Measurements from ENCODE around the gene PDGFD.

PDGFD gene

GRCh38 chr11:104164028-104164520, at the start of gene PDGFD:
TSS of gene PDGFD (minus strand) at chr11:104164147.
- intact Hi-C loops (cut with DNase I), result no loop called here
- DNase-seq, result peak in 9 of 10 donors; percentile 10 to 89 (median 24)

GRCh38 chr11:104206936-104207335, 43.0 kb upstream of the PDGFD start:
- no peak for DNase-seq
- intact Hi-C loops (cut with DNase I), result no loop called here

- no peak for DNase-seq
These were observed 41.9 kb upstream of the PDGFD start for GRCh38 chr11:104205838-104206237.

GRCh38 chr11:104200688-104201087, 36.7 kb upstream of the PDGFD start:
- no peak for DNase-seq
- intact Hi-C loops (cut with DNase I), result no loop called here

More at GRCh38 chr11:104205838-104206237, 41.9 kb upstream of the PDGFD start:
- intact Hi-C loops (cut with DNase I), result no loop called here

- DNase-seq, result no peak
- intact Hi-C loops (cut with DNase I), result no loop called here
These were observed 35.1 kb upstream of the PDGFD start for GRCh38 chr11:104199053-104199452.

- intact Hi-C loops (cut with DNase I), result no loop called here
- DNase-seq, result no peak
These were observed 34.6 kb upstream of the PDGFD start for GRCh38 chr11:104198576-104198975.

GRCh38 chr11:104191124-104191523, 27.2 kb upstream of the PDGFD start:
- intact Hi-C loops (cut with DNase I), result no loop called here
- no peak for DNase-seq

- no peak for DNase-seq
- intact Hi-C loops (cut with DNase I), result no loop called here
These were observed 19.6 kb upstream of the PDGFD start for GRCh38 chr11:104183593-104183992.

GRCh38 chr11:104175769-104176168, 11.8 kb upstream of the PDGFD start:
- intact Hi-C loops (cut with DNase I), result no loop called here
- DNase-seq, result no peak

- intact Hi-C loops (cut with DNase I), result no loop called here
- no peak for DNase-seq
These were observed 5.1 kb upstream of the PDGFD start for GRCh38 chr11:104169091-104169490.

GRCh38 chr11:104165014-104165413, 1.1 kb upstream of the PDGFD start:
- intact Hi-C loops (cut with DNase I), result no loop called here

GRCh38 chr11:104163100-104164027, 583 bp downstream of the PDGFD start:
- intact Hi-C loops (cut with DNase I), result no loop called here
- peak in 5 of 10 donors; percentile 18 to 83 (median 82) for DNase-seq

More at GRCh38 chr11:104165014-104165413, 1.1 kb upstream of the PDGFD start:
- DNase-seq, result no peak

- intact Hi-C loops (cut with DNase I), result no loop called here
- no peak for DNase-seq
These were observed 2.0 kb downstream of the PDGFD start for GRCh38 chr11:104161751-104162450.

GRCh38 chr11:104159356-104159755, 4.6 kb downstream of the PDGFD start:
- no peak for DNase-seq
- intact Hi-C loops (cut with DNase I), result no loop called here

- intact Hi-C loops (cut with DNase I), result no loop called here
- no peak for DNase-seq
These were observed 8.6 kb downstream of the PDGFD start for GRCh38 chr11:104155375-104155774.

GRCh38 chr11:104154296-104154695, 9.7 kb downstream of the PDGFD start:
- intact Hi-C loops (cut with DNase I), result loop anchor here (5.0 kb wide), 1 partner anchor 472 kb away; no protein-coding TSS in a partner anchor
- DNase-seq, result no peak

- intact Hi-C loops (cut with DNase I), result loop anchor here (5.0 kb wide), 1 partner anchor 471 kb away; no protein-coding TSS in a partner anchor
- DNase-seq, result no peak
These were observed 10.9 kb downstream of the PDGFD start for GRCh38 chr11:104152941-104153505.

- no peak for DNase-seq
- intact Hi-C loops (cut with DNase I), result loop anchor here (5.0 kb wide), 1 partner anchor 469 kb away; no protein-coding TSS in a partner anchor
These were observed 12.3 kb downstream of the PDGFD start for GRCh38 chr11:104151404-104152204.

- DNase-seq, result no peak
- intact Hi-C loops (cut with DNase I), result no loop called here
These were observed 15.2 kb downstream of the PDGFD start for GRCh38 chr11:104148706-104149105.

- DNase-seq, result no peak
- intact Hi-C loops (cut with DNase I), result no loop called here
These were observed 15.9 kb downstream of the PDGFD start for GRCh38 chr11:104148074-104148473.

Data from posterior cingulate gyrus (tissue), 11 donors.